B cell (primary cell): ENCODE measurements around the gene ITGB8. TPM values are rescaled to one million over a fixed set of nuclear protein-coding genes. Genes with fewer than 3 reads are reported as not detected.

Source experiments
- ATAC-seq: fragments of 200-7000 bp; cut with Tn5 transposase; one replicate; pipeline ENCODE4 v1.10.0; 2021; ENCODE audit warnings: low read depth, mild to moderate bottlenecking, moderate number of reproducible peaks, moderate library complexity
- CTCF ChIA-PET: fragments of 350-600 bp; sonication (Branson Sonifier 250); formaldehyde crosslinking; loops from one replicate; lab custom pipeline; 2021; ENCODE audit warnings: antibody characterized with exemption, inconsistent platforms; lab: Charles Lee
- POLR2A ChIA-PET: fragments of 350-600 bp; sonication (Branson Sonifier 250); formaldehyde crosslinking; loops from one replicate; lab custom pipeline; 2021; ENCODE audit warnings: antibody characterized with exemption; lab: Charles Lee
- DNase-seq: peaks from one replicate; pipeline ENCODE4 v3.0.0; 2013
- H2AFZ ChIP-seq: 2 replicates; pipeline ENCODE4 v1.6.1; 2012; ENCODE audit warnings: mild to moderate bottlenecking, low read depth, low read length; ENCODE audit not compliant: insufficient read depth, poor library complexity, severe bottlenecking
- H3K27ac ChIP-seq, 2 donors: 1 replicate in 1 of 2; 2 replicates in 1 of 2; pipeline ENCODE4 v1.5.1; 2012 to 2013; ENCODE audit warnings: low read length in 2 of 2, mild to moderate bottlenecking in 2 of 2, moderate library complexity in 1 of 2
- H3K27me3 ChIP-seq, 4 experiments: fragments of 200-600 bp in 1 of 4; sonication (generic) in 1 of 4; replicated peaks in 1 of 4; 1 replicate in 2 of 4; 2 replicates in 2 of 4; pipeline versions ENCODE4 v1.6.1 to v1.7.0; 2013 to 2016; ENCODE audit warnings: low read length in 3 of 4, mild to moderate bottlenecking in 2 of 4, mixed read lengths in 1 of 4, moderate library complexity in 1 of 4; ENCODE audit not compliant: insufficient read depth in 4 of 4, control insufficient read depth in 3 of 4; ENCODE audit errors: control extremely low read depth in 1 of 4
- H3K36me3 ChIP-seq, 2 experiments: replicated peaks in 1 of 2; 1 replicate in 1 of 2; 2 replicates in 1 of 2; pipeline versions ENCODE4 v1.6.1 to v1.7.1; 2013; ENCODE audit warnings: low read length in 1 of 2; ENCODE audit not compliant: insufficient read depth in 2 of 2, control insufficient read depth in 1 of 2; ENCODE audit errors: control extremely low read depth in 1 of 2, extremely low read depth in 1 of 2
- H3K4me1 ChIP-seq, 2 donors: fragments of 200-600 bp in 1 of 2; sonication (generic) in 1 of 2; 1 replicate in 1 of 2; 2 replicates in 1 of 2; pipeline versions ENCODE4 v1.5.1 to v1.6.1; 2013 to 2017; ENCODE audit warnings: low read length in 2 of 2; ENCODE audit not compliant: control insufficient read depth in 2 of 2, insufficient read depth in 2 of 2
- H3K4me2 ChIP-seq: replicated peaks from 2 replicates; pipeline ENCODE3; 2012; ENCODE audit warnings: mild to moderate bottlenecking, low read depth, low read length; ENCODE audit not compliant: poor library complexity, severe bottlenecking
- H3K4me3 ChIP-seq, 5 experiments: fragments of 200-600 bp in 1 of 5; sonication (generic) in 1 of 5; 1 replicate in 3 of 5; 2 replicates in 2 of 5; pipeline versions ENCODE4 v1.5.1 to v1.7.0; 2011 to 2016; ENCODE audit warnings: low read length in 4 of 5, mild to moderate bottlenecking in 4 of 5, low read depth in 2 of 5, control low read depth in 1 of 5, moderate library complexity in 1 of 5; ENCODE audit not compliant: insufficient read depth in 1 of 5; ENCODE audit errors: control extremely low read depth in 1 of 5, extremely low read depth in 1 of 5
- H3K79me2 ChIP-seq: fragments of 200-600 bp; sonication (generic); one replicate; pipeline ENCODE4 v1.6.0; 2016; ENCODE audit warnings: low read length; ENCODE audit not compliant: control insufficient read depth, insufficient read depth
- H3K9ac ChIP-seq: fragments of 200-600 bp; sonication (generic); 2 replicates; pipeline ENCODE4 v1.6.1; 2017; ENCODE audit warnings: mild to moderate bottlenecking, low read length, moderate library complexity
- H3K9me3 ChIP-seq, 3 donors: one replicate each; pipeline versions ENCODE4 v1.6.1 to v1.7.1; 2013; ENCODE audit warnings: low read length in 2 of 3; ENCODE audit not compliant: control insufficient read depth in 2 of 3, insufficient read depth in 1 of 3; ENCODE audit errors: control extremely low read depth in 1 of 3
- H4K20me1 ChIP-seq: 2 replicates; pipeline ENCODE4 v1.6.0; 2012; ENCODE audit warnings: mild to moderate bottlenecking, low read length; ENCODE audit not compliant: insufficient read depth, control insufficient read depth, poor library complexity, severe bottlenecking
- H3K27ac Mint-ChIP-seq: one replicate; pipeline ENCODE4 v1.8.0; 2021; ENCODE audit warnings: mixed read lengths
- H3K27me3 Mint-ChIP-seq: one replicate; pipeline ENCODE4 v1.8.0; 2021; ENCODE audit warnings: mixed read lengths
- H3K4me1 Mint-ChIP-seq: one replicate; pipeline ENCODE4 v1.8.0; 2021; ENCODE audit warnings: mixed read lengths
- H3K4me3 Mint-ChIP-seq: one replicate; pipeline ENCODE4 v1.8.0; 2021; ENCODE audit warnings: mixed read lengths
- H3K9me3 Mint-ChIP-seq: one replicate; pipeline ENCODE4 v1.8.0; 2022; ENCODE audit warnings: mixed read lengths; ENCODE audit not compliant: insufficient read depth
- EZH2 ChIP-seq: IDR thresholded peaks from 2 replicates; pipeline ENCODE4 v1.6.1; 2012; ENCODE audit warnings: borderline replicate concordance, low read depth, mild to moderate bottlenecking, moderate library complexity, low read length; ENCODE audit not compliant: insufficient read depth, poor library complexity, severe bottlenecking
- WGBS: methylation state at CpG from one replicate; pipeline ENCODE4 v1.1.5; 2013; ENCODE audit warnings: missing lambda C conversion rate; ENCODE audit not compliant: insufficient coverage; 5-methylcytosine and 5-hydroxymethylcytosine counted together
- intact Hi-C: fragments of 100-400 bp; cut with micrococcal nuclease; formaldehyde crosslinking; loops from one replicate; pipeline ENCODE4 v1.10.0; 2022
- polyA plus RNA-seq: library from polyadenylated mRNA; depleted of rRNA; stranded (reverse); fragments of >200 nt; gene quantifications from 2 replicates; pipeline ENCODE4 v1.2.3, GENCODE V29; 2012
- total RNA-seq, 2 donors: library from RNA; stranded (reverse); fragments of 120-200 nt in 1 of 2; gene quantifications; 1 replicate in 1 of 2; 2 replicates in 1 of 2; pipeline versions ENCODE4 v1.2.3 to v1.2.4, GENCODE V29; 2013 to 2022
- TF ChIP-seq, protein P1 (sequence below): fragments of 200-600 bp; IDR thresholded peaks from one replicate; pipeline ENCODE4 v1.8.0; 2022; ENCODE audit warnings: antibody characterized with exemption, mild to moderate bottlenecking

The ITGB8 gene
- total and polyA plus RNA-seq, 2 donors (not counting 1 experiment from before 2014, with no cell fraction given), result 0.01 to 0.30 TPM

GRCh38 chr7:20438248-20438647, 107.5 kb downstream of the ITGB8 start:
- ChIA-PET CTCF (no interaction called here), POLR2A (no interaction called here)
- Mint-ChIP-seq H3K4me3 (no peak overlapping the region), H3K4me1 (peaks cover 20% of the 10 kb centered on the region), H3K9me3 (no peaks in the 10 kb centered on the region), H3K27ac (no peak overlapping the region), H3K27me3 (no peaks in the 10 kb centered on the region)
- no peak overlapping the region for H3K4me3 ChIP-seq
- H4K20me1 ChIP-seq, result no peaks in the 10 kb centered on the region
- no peaks in the 10 kb centered on the region for H3K79me2 ChIP-seq
- TF ChIP-seq, protein P1, sequence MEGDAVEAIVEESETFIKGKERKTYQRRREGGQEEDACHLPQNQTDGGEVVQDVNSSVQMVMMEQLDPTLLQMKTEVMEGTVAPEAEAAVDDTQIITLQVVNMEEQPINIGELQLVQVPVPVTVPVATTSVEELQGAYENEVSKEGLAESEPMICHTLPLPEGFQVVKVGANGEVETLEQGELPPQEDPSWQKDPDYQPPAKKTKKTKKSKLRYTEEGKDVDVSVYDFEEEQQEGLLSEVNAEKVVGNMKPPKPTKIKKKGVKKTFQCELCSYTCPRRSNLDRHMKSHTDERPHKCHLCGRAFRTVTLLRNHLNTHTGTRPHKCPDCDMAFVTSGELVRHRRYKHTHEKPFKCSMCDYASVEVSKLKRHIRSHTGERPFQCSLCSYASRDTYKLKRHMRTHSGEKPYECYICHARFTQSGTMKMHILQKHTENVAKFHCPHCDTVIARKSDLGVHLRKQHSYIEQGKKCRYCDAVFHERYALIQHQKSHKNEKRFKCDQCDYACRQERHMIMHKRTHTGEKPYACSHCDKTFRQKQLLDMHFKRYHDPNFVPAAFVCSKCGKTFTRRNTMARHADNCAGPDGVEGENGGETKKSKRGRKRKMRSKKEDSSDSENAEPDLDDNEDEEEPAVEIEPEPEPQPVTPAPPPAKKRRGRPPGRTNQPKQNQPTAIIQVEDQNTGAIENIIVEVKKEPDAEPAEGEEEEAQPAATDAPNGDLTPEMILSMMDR, result no peak
- TF ChIP-seq EZH2, result no peak
- H3K9me3 ChIP-seq, result peaks cover 0 to 6% (median 0%) of the 10 kb centered on the region in 3 donors
- H3K4me2 ChIP-seq, result peak overlapping the region; percentile 60
- peak overlapping the region; percentile 30 for H3K9ac ChIP-seq
- no peak for ATAC-seq
- H3K4me1 ChIP-seq, result peaks cover 16 to 21% of the 10 kb centered on the region in 2 donors
- peak overlapping the region; percentile 30 for H2AFZ ChIP-seq
- intact Hi-C loops, result no loop called here
- peaks cover 0 to 9% (median 0%) of the 10 kb centered on the region in 4 experiments for H3K27me3 ChIP-seq
- DNase-seq, result peak; percentile 5
- no peaks in the 10 kb centered on the region for H3K36me3 ChIP-seq
- peak overlapping the region in 1 of 2 donors; percentile 58 for H3K27ac ChIP-seq

GRCh38 chr7:20438694-20439376, 108.1 kb downstream of the ITGB8 start:
- intact Hi-C loops, result no loop called here
- ATAC-seq, result peak; percentile 60
- WGBS, result no CpG with 5 or more reads among the region's 7 CpGs

More at GRCh38 chr7:20438694-20439376, 108.1 kb downstream of the ITGB8 start:
- ChIA-PET POLR2A (no interaction called here), CTCF (no interaction called here)
- Histone ChIP-seq H3K9ac (peak overlapping the region; percentile 30), H3K79me2 (no peaks in the 10 kb centered on the region), H3K27me3 (peaks cover 0 to 9% (median 0%) of the 10 kb centered on the region in 4 experiments), H3K4me3 (no peak overlapping the region), H3K4me1 (peaks cover 16 to 21% of the 10 kb centered on the region in 2 donors), H3K9me3 (peaks cover 0 to 6% (median 0%) of the 10 kb centered on the region in 3 donors), H3K36me3 (no peaks in the 10 kb centered on the region), H2AFZ (peak overlapping the region; percentile 30), H3K4me2 (peak overlapping the region; percentile 60), H3K27ac (peak overlapping the region in 1 of 2 donors; percentile 58), H4K20me1 (no peaks in the 10 kb centered on the region)
- Mint-ChIP-seq H3K4me1 (peaks cover 20% of the 10 kb centered on the region), H3K9me3 (no peaks in the 10 kb centered on the region), H3K4me3 (peak overlapping the region; percentile 51), H3K27me3 (no peaks in the 10 kb centered on the region), H3K27ac (peak overlapping the region; percentile 1)
- TF ChIP-seq, protein P1, result no peak
- no peak for TF ChIP-seq EZH2
- peak; percentile 37 for DNase-seq
